Measurements from ENCODE around the gene ADH5. TPM values are rescaled to one million over a fixed set of nuclear protein-coding genes. Genes with fewer than 3 reads are reported as not detected.
A peak's percentile ranks its signal among the peaks of the same experiment; 100 is the strongest.
"Not testable (repeated sequence)": the region's sequence is repeated elsewhere in the genome, so short reads cannot be mapped to it uniquely, and the experiment has no call there.

The ADH5 gene
- total and polyA plus RNA-seq, 12 donors, result 62.3 to 254 (median 196) TPM

GRCh38 chr4:99025506-99025905 lies 63.1 kb downstream of the ADH5 start:
- Histone ChIP-seq H3K27me3 (no peaks in the 10 kb centered on the region), H3K36me3 (peaks cover 0 to 7% (median 0%) of the 10 kb centered on the region in 9 donors), H3K4me1 (peaks cover 0 to 50% (median 17%) of the 10 kb centered on the region in 9 donors), H3K27ac (peak overlapping the region in 6 of 10 donors; percentile 3 to 61 (median 30)), H3K9me3 (peaks cover 0 to 18% (median 9%) of the 10 kb centered on the region in 11 donors), H3K4me3 (no peak overlapping the region)
- peak in 1 of 8 donors; percentile 32 for ATAC-seq
- DNase-seq, result no peak
- intact Hi-C loops (cut with DNase I), result no loop called here
- TF ChIP-seq, protein P1, sequence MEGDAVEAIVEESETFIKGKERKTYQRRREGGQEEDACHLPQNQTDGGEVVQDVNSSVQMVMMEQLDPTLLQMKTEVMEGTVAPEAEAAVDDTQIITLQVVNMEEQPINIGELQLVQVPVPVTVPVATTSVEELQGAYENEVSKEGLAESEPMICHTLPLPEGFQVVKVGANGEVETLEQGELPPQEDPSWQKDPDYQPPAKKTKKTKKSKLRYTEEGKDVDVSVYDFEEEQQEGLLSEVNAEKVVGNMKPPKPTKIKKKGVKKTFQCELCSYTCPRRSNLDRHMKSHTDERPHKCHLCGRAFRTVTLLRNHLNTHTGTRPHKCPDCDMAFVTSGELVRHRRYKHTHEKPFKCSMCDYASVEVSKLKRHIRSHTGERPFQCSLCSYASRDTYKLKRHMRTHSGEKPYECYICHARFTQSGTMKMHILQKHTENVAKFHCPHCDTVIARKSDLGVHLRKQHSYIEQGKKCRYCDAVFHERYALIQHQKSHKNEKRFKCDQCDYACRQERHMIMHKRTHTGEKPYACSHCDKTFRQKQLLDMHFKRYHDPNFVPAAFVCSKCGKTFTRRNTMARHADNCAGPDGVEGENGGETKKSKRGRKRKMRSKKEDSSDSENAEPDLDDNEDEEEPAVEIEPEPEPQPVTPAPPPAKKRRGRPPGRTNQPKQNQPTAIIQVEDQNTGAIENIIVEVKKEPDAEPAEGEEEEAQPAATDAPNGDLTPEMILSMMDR (IDR thresholded peaks at IDR 0.05), result no peak
- 71 to 76% methylated on average over 1 of the region's 1 CpG for WGBS, 2 donors

GRCh38 chr4:99024481-99025275 lies 63.9 kb downstream of the ADH5 start:
- TF ChIP-seq, protein P1 (IDR thresholded peaks at IDR 0.05), result peak in 4 of 9 donors; percentile 14 to 46 (median 38)
- WGBS, 2 donors, result 61 to 75% methylated on average over 7 of the region's 7 CpGs
- ATAC-seq (peak; percentile 80 to 94 (median 87)), DNase-seq (no peak)
- Histone ChIP-seq H3K27ac (peak overlapping the region in 6 of 10 donors; percentile 3 to 61 (median 30)), H3K4me1 (peaks cover 0 to 49% (median 17%) of the 10 kb centered on the region in 9 donors), H3K9me3 (peaks cover 0 to 26% (median 9%) of the 10 kb centered on the region in 11 donors), H3K27me3 (no peaks in the 10 kb centered on the region), H3K36me3 (peaks cover 0 to 9% (median 0%) of the 10 kb centered on the region in 9 donors), H3K4me3 (no peak overlapping the region)
- intact Hi-C loops (cut with DNase I), result no loop called here

DNA sequence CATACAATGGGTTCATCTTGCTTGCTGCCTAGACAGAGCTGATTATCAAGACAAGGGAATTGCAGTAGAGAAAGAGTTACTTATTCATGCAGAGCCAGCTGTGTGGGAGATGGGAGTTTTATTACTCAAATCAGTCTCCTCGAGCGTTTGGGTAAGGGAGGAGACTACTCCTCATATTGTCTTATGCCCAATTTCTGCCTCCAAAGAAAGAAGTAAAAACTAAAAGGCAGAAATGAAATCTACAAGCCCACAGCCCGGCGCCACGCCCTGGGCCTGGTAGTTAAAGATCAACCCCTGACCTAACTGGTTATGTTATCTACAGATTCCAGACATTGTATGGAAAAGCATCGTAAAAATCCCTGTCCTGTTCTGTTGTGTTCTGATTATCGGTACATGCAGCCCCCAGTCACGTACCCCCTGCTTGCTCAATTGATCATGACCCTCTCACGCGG lies 64.8 kb downstream of the ADH5 start:
- H3K27ac ChIP-seq; intact Hi-C loops (cut with DNase I); DNase-seq; H3K4me3 ChIP-seq; H3K36me3 ChIP-seq; ATAC-seq; H3K27me3 ChIP-seq: not testable (repeated sequence)
- H3K4me1 ChIP-seq, result peaks cover 0 to 41% (median 17%) of the 10 kb centered on the region in 9 donors
- 85 to 89% methylated on average over 10 of the region's 10 CpGs for WGBS, 2 donors
- H3K9me3 ChIP-seq, result peaks cover 0 to 26% (median 9%) of the 10 kb centered on the region in 11 donors

GRCh38 chr4:99022566-99022965 lies 66.0 kb downstream of the ADH5 start:
- H3K36me3 ChIP-seq, result peaks cover 0 to 9% (median 0%) of the 10 kb centered on the region in 9 donors
- ATAC-seq (no peak), DNase-seq (no peak)
- no peaks in the 10 kb centered on the region for H3K27me3 ChIP-seq
- intact Hi-C loops (cut with DNase I), result no loop called here
- H3K27ac ChIP-seq, result no peak overlapping the region
- 97 to 98% methylated on average over 9 of the region's 9 CpGs for WGBS, 2 donors
- TF ChIP-seq, protein P1 (IDR thresholded peaks at IDR 0.05), result no peak
- peaks cover 0 to 39% (median 17%) of the 10 kb centered on the region in 9 donors for H3K4me1 ChIP-seq
- peaks cover 0 to 26% (median 9%) of the 10 kb centered on the region in 11 donors for H3K9me3 ChIP-seq
- no peak overlapping the region for H3K4me3 ChIP-seq

Measured in heart right ventricle (tissue), 16 donors.